ENCODE measurements around the gene VWCE.
"Not testable (repeated sequence)": the region's sequence is repeated elsewhere in the genome, so short reads cannot be mapped to it uniquely, and the experiment has no call there.

- TF ChIP-seq TAF1, POLR2A, POLR2AphosphoS5 (IDR thresholded peaks at IDR 0.05; ENCODE audit: low read depth, low read length): not testable (repeated sequence)
These were observed 81.3 kb downstream of the VWCE start for GRCh38 chr11:61213711-61214324.
